BE2C (cell line): ENCODE results near the gene PPFIBP1.

ENCODE experiments used
- DNase-seq: peaks from one replicate; pipeline ENCODE4 v3.0.0-alpha.2; 2020
- H3K27me3 ChIP-seq: fragments of 250-450 bp; sonication (Bioruptor Pico); 2 replicates; pipeline ENCODE4 v1.5.1; 2020; ENCODE audit warnings: mild to moderate bottlenecking
- H3K36me3 ChIP-seq: fragments of 250-450 bp; sonication (Bioruptor Pico); 2 replicates; pipeline ENCODE4 v1.5.1; 2020; ENCODE audit warnings: mild to moderate bottlenecking
- H3K4me1 ChIP-seq: fragments of 250-450 bp; sonication (Bioruptor Pico); 2 replicates; pipeline ENCODE4 v1.5.1; 2020
- H3K4me3 ChIP-seq: 2 replicates; pipeline ENCODE4 v1.5.1; 2011; ENCODE audit warnings: low read depth, low read length
- H3K9me3 ChIP-seq: fragments of 250-450 bp; sonication (Bioruptor Pico); 2 replicates; pipeline ENCODE4 v1.5.1; 2020
- TF ChIP-seq, protein P1 (sequence below): IDR thresholded peaks from 2 replicates; pipeline ENCODE4 v1.5.1; 2012; ENCODE audit warnings: mild to moderate bottlenecking, low read depth, low read length

The PPFIBP1 gene

DNA sequence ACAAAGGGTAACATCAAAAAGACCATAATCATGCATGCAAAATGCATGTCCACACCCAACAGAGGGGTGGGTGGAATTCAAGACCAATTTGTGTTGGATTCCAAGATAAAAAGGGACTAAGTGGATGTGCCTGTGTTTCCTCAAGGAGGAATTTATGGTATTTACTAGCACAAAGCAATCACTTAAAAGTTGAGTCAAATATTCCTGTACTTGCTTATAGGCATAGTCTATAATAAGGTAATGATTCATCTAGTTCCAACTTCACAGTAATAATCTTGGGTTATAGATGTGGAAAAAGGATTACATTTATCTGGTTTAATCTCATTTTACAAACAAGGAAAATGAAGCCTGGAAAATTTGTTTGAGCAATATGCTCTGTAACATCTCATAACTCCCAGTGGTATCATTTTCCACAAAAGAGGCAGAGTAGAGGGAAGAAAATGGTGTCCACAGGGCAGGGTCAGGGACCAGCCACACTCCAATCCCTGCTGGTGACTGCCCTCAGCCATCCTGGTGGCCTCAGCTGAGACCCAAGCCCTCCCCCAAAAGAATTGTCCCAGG is 91.4 kb downstream of the PPFIBP1 start:
- H3K27me3 ChIP-seq, result no peaks in the 10 kb centered on the region
- H3K4me1 ChIP-seq, result peaks cover 10% of the 10 kb centered on the region
- no peak for DNase-seq
- H3K36me3 ChIP-seq, result no peaks in the 10 kb centered on the region
- no peaks in the 10 kb centered on the region for H3K9me3 ChIP-seq
- H3K4me3 ChIP-seq, result no peak overlapping the region
- TF ChIP-seq, protein P1, sequence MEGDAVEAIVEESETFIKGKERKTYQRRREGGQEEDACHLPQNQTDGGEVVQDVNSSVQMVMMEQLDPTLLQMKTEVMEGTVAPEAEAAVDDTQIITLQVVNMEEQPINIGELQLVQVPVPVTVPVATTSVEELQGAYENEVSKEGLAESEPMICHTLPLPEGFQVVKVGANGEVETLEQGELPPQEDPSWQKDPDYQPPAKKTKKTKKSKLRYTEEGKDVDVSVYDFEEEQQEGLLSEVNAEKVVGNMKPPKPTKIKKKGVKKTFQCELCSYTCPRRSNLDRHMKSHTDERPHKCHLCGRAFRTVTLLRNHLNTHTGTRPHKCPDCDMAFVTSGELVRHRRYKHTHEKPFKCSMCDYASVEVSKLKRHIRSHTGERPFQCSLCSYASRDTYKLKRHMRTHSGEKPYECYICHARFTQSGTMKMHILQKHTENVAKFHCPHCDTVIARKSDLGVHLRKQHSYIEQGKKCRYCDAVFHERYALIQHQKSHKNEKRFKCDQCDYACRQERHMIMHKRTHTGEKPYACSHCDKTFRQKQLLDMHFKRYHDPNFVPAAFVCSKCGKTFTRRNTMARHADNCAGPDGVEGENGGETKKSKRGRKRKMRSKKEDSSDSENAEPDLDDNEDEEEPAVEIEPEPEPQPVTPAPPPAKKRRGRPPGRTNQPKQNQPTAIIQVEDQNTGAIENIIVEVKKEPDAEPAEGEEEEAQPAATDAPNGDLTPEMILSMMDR, result no peak

GRCh38 chr12:27616356-27617142 is 92.5 kb downstream of the PPFIBP1 start:
- Histone ChIP-seq H3K4me3 (no peak overlapping the region), H3K36me3 (no peaks in the 10 kb centered on the region), H3K27me3 (no peaks in the 10 kb centered on the region), H3K4me1 (peaks cover 10% of the 10 kb centered on the region), H3K9me3 (no peaks in the 10 kb centered on the region)
- no peak for DNase-seq
- TF ChIP-seq, protein P1, result no peak

DNA sequence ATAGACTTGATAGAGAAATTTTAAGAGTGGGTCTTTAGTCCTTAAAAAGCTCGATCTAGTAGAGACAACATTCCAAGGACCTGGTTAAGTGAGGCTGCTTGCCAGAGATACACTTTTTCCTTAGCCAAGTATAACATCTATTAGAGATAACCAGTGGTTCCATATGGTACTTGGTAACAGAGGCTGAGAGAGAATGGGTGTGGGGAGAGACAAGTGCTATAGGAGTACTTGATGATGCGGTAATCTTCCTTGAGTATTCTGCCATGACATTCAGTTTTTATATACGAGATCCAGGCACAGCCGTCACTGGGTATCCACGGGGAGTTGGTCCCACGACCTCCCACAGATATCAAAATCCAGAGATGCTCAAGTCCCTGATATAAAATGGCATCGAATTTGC is 94.8 kb downstream of the PPFIBP1 start:
- Histone ChIP-seq H3K36me3 (no peaks in the 10 kb centered on the region), H3K4me1 (peaks cover 10% of the 10 kb centered on the region), H3K27me3 (no peaks in the 10 kb centered on the region), H3K4me3 (no peak overlapping the region), H3K9me3 (no peaks in the 10 kb centered on the region)
- TF ChIP-seq, protein P1, result no peak
- no peak for DNase-seq

- no peak overlapping the region for H3K4me3 ChIP-seq
- no peaks in the 10 kb centered on the region for H3K27me3 ChIP-seq
- TF ChIP-seq, protein P1, result no peak
- DNase-seq, result no peak
- H3K4me1 ChIP-seq, result peaks cover 10% of the 10 kb centered on the region
- H3K36me3 ChIP-seq, result no peaks in the 10 kb centered on the region
- no peaks in the 10 kb centered on the region for H3K9me3 ChIP-seq
Measured at GRCh38 chr12:27619308-27619707, 95.3 kb downstream of the PPFIBP1 start.

DNA sequence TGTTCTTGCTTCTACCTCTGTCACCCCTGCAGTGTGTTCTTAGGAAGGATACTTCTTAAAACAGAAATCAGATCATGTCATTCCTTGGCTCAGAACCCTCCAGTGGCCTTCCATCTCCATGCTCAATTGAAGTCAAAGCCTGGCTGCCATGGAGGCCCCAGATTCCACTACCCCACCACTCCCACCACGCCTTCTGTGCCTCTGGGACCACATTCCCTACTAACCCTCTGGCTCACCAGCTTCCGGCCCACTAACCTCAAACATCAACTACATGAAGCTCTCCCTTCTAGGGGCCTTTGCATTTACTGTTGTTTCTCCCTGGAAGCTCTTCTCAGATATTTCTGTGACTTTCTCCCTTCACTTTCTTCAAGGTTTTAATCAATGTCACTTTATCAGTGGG is 96.1 kb downstream of the PPFIBP1 start:
- Histone ChIP-seq H3K9me3 (no peaks in the 10 kb centered on the region), H3K4me3 (no peak overlapping the region), H3K36me3 (no peaks in the 10 kb centered on the region), H3K4me1 (peaks cover 10% of the 10 kb centered on the region), H3K27me3 (no peaks in the 10 kb centered on the region)
- DNase-seq, result no peak
- TF ChIP-seq, protein P1, result no peak
